Epithelial cell of prostate (primary cell): ENCODE data around the gene TACR2.

Experiments used
- DNase-seq: peaks from one replicate; pipeline ENCODE4 v3.0.0-alpha.2; 2011; ENCODE audit warnings: low read depth, low spot score
- H3K27ac ChIP-seq: fragments of 450-650 bp; 2 replicates; pipeline ENCODE4 v1.5.1; 2017; ENCODE audit warnings: mild to moderate bottlenecking

Gene TACR2

GRCh38 chr10:69416695-69417094 is at the start of gene TACR2:
Gene TACR2, minus strand, starts transcription at chr10:69416918. Its CDS starts 595 bp downstream, at chr10:69416323.
- no peak for DNase-seq
- no peak within 1 kb of the TSS for H3K27ac ChIP-seq

DNA sequence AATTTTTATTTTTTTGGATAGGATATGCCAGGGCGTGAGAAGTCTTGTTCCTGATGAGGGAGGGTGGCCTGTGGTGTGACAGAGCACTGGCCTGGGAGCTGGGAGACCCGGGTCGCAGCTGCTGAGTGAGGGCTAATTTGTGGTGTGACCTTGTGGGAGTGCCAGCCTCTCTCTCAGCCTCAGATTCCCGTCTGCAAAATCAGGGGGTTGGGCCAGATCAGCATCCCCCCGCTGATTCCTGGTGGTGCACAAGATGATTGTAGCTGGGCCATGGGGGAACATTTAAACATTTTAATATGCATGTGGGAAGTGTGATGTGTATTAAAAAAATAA is 49.4 kb upstream of the TACR2 start:
- no peak overlapping the region for H3K27ac ChIP-seq
- no peak for DNase-seq

- no peak overlapping the region for H3K27ac ChIP-seq
- no peak for DNase-seq
These were observed 48.9 kb upstream of the TACR2 start for GRCh38 chr10:69465457-69466157.

DNA sequence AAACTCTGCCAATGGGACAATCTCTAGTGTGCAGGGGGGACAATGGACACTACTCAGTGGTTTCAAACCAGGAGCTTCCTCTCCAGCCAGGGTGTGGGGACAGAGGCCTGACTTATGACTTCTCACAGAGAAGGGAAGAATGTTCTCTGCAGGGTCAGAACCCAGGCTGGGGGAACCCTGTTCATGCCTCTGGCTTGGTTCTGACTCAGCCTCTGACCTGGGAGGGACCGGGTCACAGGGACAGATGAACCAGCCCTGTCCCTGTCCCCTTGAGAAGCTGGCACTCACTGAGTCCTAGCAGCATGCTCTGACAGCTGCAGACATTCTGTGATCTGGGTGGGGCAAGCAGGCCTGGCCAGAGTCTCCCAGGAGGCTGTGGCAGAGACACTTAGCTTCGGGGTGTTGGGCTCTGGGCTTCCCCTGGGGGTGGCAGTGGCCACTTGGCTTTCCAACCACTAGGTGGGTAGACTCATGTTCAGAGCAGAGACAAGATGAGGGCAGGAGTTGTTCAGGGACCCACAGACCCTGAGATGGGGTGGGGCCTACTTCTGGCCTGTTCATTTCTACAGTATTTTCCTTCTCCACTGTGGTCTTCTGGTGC is 48.2 kb upstream of the TACR2 start:
- DNase-seq = no peak
- no peak overlapping the region for H3K27ac ChIP-seq

GRCh38 chr10:69464401-69464800 is 47.7 kb upstream of the TACR2 start:
- H3K27ac ChIP-seq = no peak overlapping the region

DNA sequence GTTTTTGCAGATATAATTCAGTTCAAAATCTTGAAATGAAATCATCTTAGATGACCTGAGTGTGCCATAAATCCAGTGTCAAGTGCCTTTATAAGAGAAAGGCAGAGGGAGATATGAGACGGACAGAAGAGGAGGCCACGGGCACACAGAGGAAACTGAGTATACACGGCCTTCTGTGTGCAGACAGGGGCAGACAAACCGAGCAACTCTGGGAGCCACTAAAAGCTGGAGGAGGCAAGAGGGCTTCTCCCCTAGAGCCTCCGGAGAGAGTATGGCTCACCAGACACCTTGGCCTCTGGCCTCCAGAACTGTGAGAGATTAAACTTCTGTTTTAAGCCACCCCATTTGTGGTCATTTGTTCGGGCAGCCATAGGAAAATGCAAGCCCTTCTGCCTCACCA is 47.2 kb upstream of the TACR2 start:
- no peak for DNase-seq
- H3K27ac ChIP-seq = no peak overlapping the region

More at GRCh38 chr10:69464401-69464800, 47.7 kb upstream of the TACR2 start:
- DNase-seq = no peak

- no peak overlapping the region for H3K27ac ChIP-seq
- no peak for DNase-seq
These were observed 44.7 kb upstream of the TACR2 start for GRCh38 chr10:69461243-69462025.

- no peak for DNase-seq
- H3K27ac ChIP-seq = no peak overlapping the region
These were observed 44.0 kb upstream of the TACR2 start for GRCh38 chr10:69460576-69461242.

DNA sequence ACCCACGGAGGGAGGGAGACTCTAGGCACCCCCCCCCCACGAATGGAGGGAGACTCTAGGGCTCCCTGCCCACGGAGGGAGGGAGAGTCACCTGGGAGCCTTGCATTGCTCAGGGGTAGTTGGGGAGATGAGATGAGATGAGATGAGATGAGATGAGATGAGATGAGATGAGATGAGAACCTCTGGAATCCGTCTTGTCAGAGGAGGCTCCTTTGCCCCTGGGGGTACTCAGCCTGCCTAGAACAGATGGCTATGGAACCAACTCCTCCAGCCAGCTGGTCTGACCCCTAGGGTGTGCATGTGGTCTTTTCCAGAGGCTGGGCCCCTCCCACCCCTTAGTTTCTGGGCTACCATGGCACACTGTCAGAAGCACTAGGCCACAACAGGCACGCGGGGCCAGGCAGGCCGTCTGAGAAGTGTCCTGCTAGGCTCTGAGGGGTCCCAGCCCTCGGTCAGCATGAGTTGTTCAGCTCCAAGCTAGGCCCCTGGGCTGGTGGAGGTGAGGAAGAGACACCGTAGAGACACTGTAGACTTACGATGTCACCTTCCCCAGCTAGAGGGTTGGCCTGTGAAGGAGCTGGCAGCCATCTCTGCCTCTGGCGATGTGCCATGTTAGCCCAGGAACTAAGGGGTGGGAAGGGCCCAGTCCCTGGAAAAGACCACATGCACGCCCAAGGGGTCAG is 43.3 kb upstream of the TACR2 start:
- DNase-seq = no peak
- no peak overlapping the region for H3K27ac ChIP-seq

- no peak overlapping the region for H3K27ac ChIP-seq
- DNase-seq = no peak
These were observed 42.5 kb upstream of the TACR2 start for GRCh38 chr10:69459101-69459790.

- H3K27ac ChIP-seq = no peak overlapping the region
These were observed 41.8 kb upstream of the TACR2 start for GRCh38 chr10:69458430-69459100.

DNA sequence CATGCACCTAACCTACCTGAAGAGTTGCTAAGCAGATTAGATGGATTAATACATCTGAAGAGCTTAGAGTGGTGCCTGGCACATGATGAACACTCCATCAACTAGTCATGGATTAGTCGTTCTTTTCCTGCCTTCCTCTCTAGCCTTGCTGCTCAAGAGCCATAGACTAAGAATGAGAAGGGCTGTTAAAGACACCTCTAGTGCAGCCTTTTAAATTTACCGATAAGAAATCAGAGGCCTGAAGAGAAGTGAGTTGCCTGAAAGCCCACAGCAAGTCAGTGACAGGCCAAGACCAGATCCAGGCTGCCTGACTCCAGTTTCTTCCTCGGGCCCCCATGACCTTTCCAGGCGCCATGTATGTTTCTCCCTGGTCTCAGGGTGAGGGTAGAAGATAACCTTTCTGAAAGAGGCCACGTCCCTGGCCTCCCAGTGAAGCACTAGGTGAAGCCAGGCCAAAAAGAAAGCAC is 41.1 kb upstream of the TACR2 start:
- H3K27ac ChIP-seq = no peak overlapping the region
- no peak for DNase-seq

More at GRCh38 chr10:69458430-69459100, 41.8 kb upstream of the TACR2 start:
- DNase-seq = no peak

GRCh38 chr10:69456880-69457693 is 40.4 kb upstream of the TACR2 start:
- no peak overlapping the region for H3K27ac ChIP-seq
- DNase-seq = no peak

DNA sequence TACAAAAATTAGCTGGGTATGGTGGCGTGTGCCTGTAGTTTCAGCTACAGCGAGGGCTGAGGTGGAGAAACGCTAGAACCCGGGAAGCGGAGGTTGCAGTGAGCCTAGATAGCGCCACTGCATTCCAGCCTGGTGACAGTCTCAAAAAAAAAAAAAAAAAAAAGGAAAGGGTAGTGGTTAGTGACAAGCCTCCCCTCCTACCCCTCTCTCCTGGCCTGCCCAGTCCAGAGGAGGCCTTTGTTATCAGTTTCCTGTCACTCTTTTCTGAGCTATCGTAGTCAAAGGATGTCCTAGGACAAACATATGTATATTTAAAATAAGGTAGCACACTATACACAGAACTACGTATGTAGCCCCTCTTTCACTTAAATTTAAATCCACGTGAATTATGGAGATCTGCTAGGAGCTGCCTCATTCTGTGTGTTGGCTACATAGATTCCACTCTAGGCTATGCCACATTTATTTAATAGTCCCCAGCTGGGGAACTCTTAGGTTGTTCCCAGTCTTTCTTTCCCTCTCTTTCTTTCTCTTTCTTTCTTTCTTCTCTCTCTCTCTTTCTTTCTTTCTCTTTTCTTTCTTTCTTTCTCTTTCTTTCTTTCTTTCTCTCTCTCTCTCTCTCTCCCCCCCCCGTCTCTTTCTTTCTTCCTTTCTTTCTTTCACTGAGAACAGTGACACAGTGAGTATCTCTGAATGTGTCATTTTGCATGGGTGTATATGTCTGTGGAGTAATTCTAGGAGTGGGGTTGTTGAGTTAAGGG is 38.5 kb upstream of the TACR2 start:
- H3K27ac ChIP-seq = no peak overlapping the region
- no peak for DNase-seq

DNA sequence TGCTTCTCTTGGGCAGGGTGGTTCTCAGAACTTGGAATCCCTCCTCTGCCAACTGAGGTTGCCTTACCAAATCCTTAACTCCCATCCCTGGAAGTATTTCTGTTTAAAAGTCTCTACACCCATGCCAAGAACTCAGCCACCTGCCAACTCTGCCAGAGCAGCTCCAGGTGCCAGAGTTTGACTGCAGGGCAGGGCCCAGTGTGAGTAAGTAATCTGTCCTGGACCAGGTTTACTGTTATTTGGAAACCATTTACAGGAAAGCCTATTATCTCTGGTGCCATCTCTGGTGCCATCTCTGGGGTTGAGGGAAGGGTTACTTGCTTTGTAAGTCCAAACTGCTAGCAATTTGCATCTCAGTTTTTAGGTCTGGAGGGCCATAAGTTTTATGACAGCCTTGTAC is 37.1 kb upstream of the TACR2 start:
- H3K27ac ChIP-seq = no peak overlapping the region

GRCh38 chr10:69452676-69453415 is 36.1 kb upstream of the TACR2 start:
- DNase-seq = no peak
- H3K27ac ChIP-seq = no peak overlapping the region

More for the DNA sequence above, 37.1 kb upstream of the TACR2 start:
- DNase-seq = no peak

DNA sequence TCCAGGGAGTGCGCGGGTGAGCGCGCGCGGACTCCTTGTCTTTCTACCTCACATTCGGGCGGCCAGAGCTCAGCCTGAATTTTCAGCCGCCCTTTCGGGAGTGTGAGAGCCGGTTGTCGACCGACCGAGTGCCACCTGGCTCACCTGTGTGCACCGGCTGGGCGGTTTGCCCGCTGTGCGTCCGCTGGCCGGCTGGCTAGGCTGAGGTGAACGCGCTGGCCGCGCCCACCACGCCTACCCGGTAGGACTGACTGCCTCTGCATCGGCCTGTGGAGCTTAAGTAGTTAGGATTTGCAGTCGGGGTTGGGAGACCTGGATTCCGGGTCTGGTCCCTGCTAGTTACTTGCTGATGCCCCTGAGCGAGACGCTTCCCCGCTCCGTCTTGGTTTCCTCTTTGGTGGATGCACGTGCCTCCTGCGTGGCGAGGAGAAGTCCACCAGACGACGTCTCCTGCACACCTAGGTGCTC is 35.1 kb upstream of the TACR2 start:
- no peak for DNase-seq
- no peak overlapping the region for H3K27ac ChIP-seq
